Measurements from ENCODE around the gene POFUT2.

GRCh38 chr21:45310459-45310858, 22.8 kb upstream of the POFUT2 start:
- no peak for TF ChIP-seq CTCF (IDR thresholded peaks at IDR 0.05; ENCODE audit: low read length)
- no peak for TF ChIP-seq EZH2 (IDR thresholded peaks at IDR 0.05; ENCODE audit: borderline replicate concordance, low read length)

Data from OCI-LY1 (cell line).